Measurements from ENCODE around the gene CHRND. TPM values are rescaled to one million over a fixed set of nuclear protein-coding genes. Genes with fewer than 3 reads are reported as not detected.

Gene CHRND
- total and polyA plus RNA-seq, 2 of the 13 experiments (the other 11 are each of a cell fraction or from before 2014, with no cell fraction given), result 0.18 TPM; not detected in 1

DNA sequence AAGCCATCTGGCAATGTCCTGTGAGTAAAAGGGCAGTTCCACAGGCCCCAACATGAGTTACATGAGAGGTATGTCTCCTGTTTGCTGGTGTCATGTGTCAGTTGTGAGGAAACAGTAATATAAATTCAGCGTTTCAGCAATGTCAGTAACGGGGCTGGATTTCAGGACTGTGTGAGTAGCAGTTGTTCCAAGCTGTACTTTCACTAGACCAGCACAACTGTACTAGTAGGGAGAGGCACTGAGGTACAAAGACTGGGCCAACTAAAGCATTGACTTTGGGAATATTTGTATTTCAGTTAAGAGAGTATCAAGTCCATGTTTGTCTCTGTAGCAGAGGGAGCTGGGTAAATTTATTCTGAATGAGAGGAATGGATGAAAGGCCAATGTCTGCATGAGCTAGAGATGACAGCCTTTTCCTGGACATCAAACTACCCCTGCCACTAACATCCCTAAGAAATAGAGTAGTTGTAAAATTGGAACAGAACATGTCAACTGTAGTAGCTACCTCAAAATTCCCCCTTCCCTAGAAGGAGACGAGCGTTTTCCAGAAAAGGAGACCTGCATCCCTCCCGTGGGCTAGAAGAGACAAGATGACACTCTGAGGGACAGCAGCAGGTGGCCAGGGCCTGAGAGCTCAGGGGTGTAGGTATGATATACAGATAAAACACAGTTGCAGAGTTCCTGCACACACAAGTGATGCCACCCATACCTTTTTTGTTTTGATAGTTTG, 48.9 kb downstream of the CHRND start (continued):
- TF ChIP-seq CREB1 (IDR thresholded peaks at IDR 0.05) (no peak), CREB1 (CRISPR knock-in tag; IDR thresholded peaks at IDR 0.05) (no peak), IRX3 (CRISPR knock-in tag; IDR thresholded peaks at IDR 0.05; ENCODE audit: borderline replicate concordance, low read depth) (0 out of 2 replicates have a peak, but pooled peaks have one; percentile 20), ZNF879 (CRISPR knock-in tag; IDR thresholded peaks at IDR 0.05) (0 out of 2 replicates have a peak, but pooled peaks have one; percentile 37), XBP1 (CRISPR knock-in tag; IDR thresholded peaks at IDR 0.05) (no peak), RAD21 (CRISPR knock-in tag; IDR thresholded peaks at IDR 0.05) (no peak; the same call in 1 of the 2 replicates), ESRRA (CRISPR knock-in tag; IDR thresholded peaks at IDR 0.05; ENCODE audit: low read depth) (no peak), HOXA7 (CRISPR knock-in tag; IDR thresholded peaks at IDR 0.05) (no peak), HDAC2 (CRISPR knock-in tag; IDR thresholded peaks at IDR 0.05) (peak; percentile 55; the same call in 1 of the 2 replicates)
- TF ChIP-seq, protein P1, sequence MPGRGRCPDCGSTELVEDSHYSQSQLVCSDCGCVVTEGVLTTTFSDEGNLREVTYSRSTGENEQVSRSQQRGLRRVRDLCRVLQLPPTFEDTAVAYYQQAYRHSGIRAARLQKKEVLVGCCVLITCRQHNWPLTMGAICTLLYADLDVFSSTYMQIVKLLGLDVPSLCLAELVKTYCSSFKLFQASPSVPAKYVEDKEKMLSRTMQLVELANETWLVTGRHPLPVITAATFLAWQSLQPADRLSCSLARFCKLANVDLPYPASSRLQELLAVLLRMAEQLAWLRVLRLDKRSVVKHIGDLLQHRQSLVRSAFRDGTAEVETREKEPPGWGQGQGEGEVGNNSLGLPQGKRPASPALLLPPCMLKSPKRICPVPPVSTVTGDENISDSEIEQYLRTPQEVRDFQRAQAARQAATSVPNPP (CRISPR knock-in tag; IDR thresholded peaks at IDR 0.05), result no peak
- TF ChIP-seq, protein P2, sequence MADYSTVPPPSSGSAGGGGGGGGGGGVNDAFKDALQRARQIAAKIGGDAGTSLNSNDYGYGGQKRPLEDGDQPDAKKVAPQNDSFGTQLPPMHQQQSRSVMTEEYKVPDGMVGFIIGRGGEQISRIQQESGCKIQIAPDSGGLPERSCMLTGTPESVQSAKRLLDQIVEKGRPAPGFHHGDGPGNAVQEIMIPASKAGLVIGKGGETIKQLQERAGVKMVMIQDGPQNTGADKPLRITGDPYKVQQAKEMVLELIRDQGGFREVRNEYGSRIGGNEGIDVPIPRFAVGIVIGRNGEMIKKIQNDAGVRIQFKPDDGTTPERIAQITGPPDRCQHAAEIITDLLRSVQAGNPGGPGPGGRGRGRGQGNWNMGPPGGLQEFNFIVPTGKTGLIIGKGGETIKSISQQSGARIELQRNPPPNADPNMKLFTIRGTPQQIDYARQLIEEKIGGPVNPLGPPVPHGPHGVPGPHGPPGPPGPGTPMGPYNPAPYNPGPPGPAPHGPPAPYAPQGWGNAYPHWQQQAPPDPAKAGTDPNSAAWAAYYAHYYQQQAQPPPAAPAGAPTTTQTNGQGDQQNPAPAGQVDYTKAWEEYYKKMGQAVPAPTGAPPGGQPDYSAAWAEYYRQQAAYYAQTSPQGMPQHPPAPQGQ (CRISPR knock-in tag; IDR thresholded peaks at IDR 0.05; ENCODE audit: borderline replicate concordance), result no peak
- TF ChIP-seq, protein P3, sequence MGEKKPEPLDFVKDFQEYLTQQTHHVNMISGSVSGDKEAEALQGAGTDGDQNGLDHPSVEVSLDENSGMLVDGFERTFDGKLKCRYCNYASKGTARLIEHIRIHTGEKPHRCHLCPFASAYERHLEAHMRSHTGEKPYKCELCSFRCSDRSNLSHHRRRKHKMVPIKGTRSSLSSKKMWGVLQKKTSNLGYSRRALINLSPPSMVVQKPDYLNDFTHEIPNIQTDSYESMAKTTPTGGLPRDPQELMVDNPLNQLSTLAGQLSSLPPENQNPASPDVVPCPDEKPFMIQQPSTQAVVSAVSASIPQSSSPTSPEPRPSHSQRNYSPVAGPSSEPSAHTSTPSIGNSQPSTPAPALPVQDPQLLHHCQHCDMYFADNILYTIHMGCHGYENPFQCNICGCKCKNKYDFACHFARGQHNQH (CRISPR knock-in tag; IDR thresholded peaks at IDR 0.05), result no peak; the same call in 1 of the 2 replicates
- TF ChIP-seq, protein P4, sequence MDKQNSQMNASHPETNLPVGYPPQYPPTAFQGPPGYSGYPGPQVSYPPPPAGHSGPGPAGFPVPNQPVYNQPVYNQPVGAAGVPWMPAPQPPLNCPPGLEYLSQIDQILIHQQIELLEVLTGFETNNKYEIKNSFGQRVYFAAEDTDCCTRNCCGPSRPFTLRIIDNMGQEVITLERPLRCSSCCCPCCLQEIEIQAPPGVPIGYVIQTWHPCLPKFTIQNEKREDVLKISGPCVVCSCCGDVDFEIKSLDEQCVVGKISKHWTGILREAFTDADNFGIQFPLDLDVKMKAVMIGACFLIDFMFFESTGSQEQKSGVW (CRISPR knock-in tag; IDR thresholded peaks at IDR 0.05; ENCODE audit: borderline replicate concordance), result no peak
- TF ChIP-seq, protein P5, sequence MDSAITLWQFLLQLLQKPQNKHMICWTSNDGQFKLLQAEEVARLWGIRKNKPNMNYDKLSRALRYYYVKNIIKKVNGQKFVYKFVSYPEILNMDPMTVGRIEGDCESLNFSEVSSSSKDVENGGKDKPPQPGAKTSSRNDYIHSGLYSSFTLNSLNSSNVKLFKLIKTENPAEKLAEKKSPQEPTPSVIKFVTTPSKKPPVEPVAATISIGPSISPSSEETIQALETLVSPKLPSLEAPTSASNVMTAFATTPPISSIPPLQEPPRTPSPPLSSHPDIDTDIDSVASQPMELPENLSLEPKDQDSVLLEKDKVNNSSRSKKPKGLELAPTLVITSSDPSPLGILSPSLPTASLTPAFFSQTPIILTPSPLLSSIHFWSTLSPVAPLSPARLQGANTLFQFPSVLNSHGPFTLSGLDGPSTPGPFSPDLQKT (CRISPR knock-in tag; IDR thresholded peaks at IDR 0.05; ENCODE audit: borderline replicate concordance), result no peak
